HepG2 (cell line): ENCODE results near the gene HABP2. TPM values are rescaled to one million over a fixed set of nuclear protein-coding genes. Genes with fewer than 3 reads are reported as not detected.

Experiments used
- ATAC-seq: fragments of 200-7000 bp; cut with Tn5 transposase; 3 replicates; pipeline ENCODE4 v1.9.1; 2020; ENCODE audit warnings: mild to moderate bottlenecking, moderate library complexity
- BruUV-seq: library from RNA; stranded (reverse); fragments of 400-500 nt; replicated peaks from 2 replicates; lab custom pipeline; 2021; lab: Mats Ljungman, UMichigan
- CTCF ChIA-PET: fragments of 300-600 bp; formaldehyde crosslinking; extraction: SDS; loops from one replicate; lab custom pipeline; 2021; ENCODE audit warnings: low total read pairs, inconsistent platforms, low intra/inter-chr PET ratio; lab: Yijun Ruan, JAX
- POLR2A ChIA-PET: fragments of 350-600 bp; sonication (Branson Sonifier 250); formaldehyde crosslinking; loops from one replicate; lab custom pipeline; 2020; ENCODE audit warnings: antibody characterized with exemption, inconsistent platforms; lab: Yijun Ruan, JAX
- DNase-seq: peaks from one replicate; pipeline ENCODE4 v3.0.0-alpha.2; 2015; ENCODE audit warnings: low spot score
- FAIRE-seq: peaks from 3 replicates; lab custom pipeline; 2011; peaks lifted over from hg19 to GRCh38; lab: Jason Lieb, UNC
- H2AFZ ChIP-seq: one replicate; pipeline ENCODE4 v1.6.1; 2011; ENCODE audit warnings: low read length, inconsistent platforms
- H3K27ac ChIP-seq: fragments of 300-600 bp; 3 replicates; pipeline ENCODE4 v1.8.0; 2011; ENCODE audit warnings: mixed run types, mild to moderate bottlenecking, mixed read lengths, low read length, inconsistent platforms; ENCODE audit not compliant: insufficient read depth; ENCODE audit errors: extremely low read length
- H3K27me3 ChIP-seq, 2 experiments: fragments of 200-600 bp in 1 of 2; 2 replicates in 1 of 2; 3 replicates in 1 of 2; pipeline versions ENCODE4 v1.6.0 to v1.8.0; 2011; ENCODE audit warnings: low read length in 2 of 2, mild to moderate bottlenecking in 2 of 2, moderate library complexity in 2 of 2, inconsistent platforms in 1 of 2; ENCODE audit not compliant: insufficient read depth in 2 of 2, control insufficient read depth in 1 of 2
- H3K36me3 ChIP-seq, 2 experiments: fragments of 200-600 bp in 1 of 2; replicated peaks in 1 of 2; 2 replicates in 1 of 2; 3 replicates in 1 of 2; pipeline versions ENCODE4 v1.5.1 to v1.8.0; 2011; ENCODE audit warnings: low read length in 2 of 2, inconsistent platforms in 1 of 2; ENCODE audit not compliant: insufficient read depth in 2 of 2, control insufficient read depth in 1 of 2
- H3K4me1 ChIP-seq: 2 replicates; pipeline ENCODE4 v1.5.1; 2012; ENCODE audit warnings: low read length, inconsistent platforms; ENCODE audit not compliant: insufficient read depth
- H3K4me2 ChIP-seq: 2 replicates; pipeline ENCODE4 v1.6.0; 2011; ENCODE audit warnings: low read depth, low read length, inconsistent platforms
- H3K4me3 ChIP-seq, 3 experiments: fragments of 200-600 bp in 1 of 3; sonication (generic), shearing (Covaris generic) in 1 of 3; replicated peaks in 1 of 3; 2 replicates each; pipeline ENCODE4 v1.5.1; 2011 to 2016; ENCODE audit warnings: low read length in 3 of 3, inconsistent platforms in 2 of 3, low read depth in 2 of 3, mild to moderate bottlenecking in 2 of 3, control low read depth in 1 of 3, mixed read lengths in 1 of 3; ENCODE audit not compliant: insufficient read depth in 1 of 3
- H3K79me2 ChIP-seq: one replicate; pipeline ENCODE4 v1.6.1; 2011; ENCODE audit warnings: low read length, inconsistent platforms; ENCODE audit not compliant: insufficient read depth
- H3K9ac ChIP-seq: 2 replicates; pipeline ENCODE4 v1.6.0; 2011; ENCODE audit warnings: mild to moderate bottlenecking, low read depth, low read length, inconsistent platforms; ENCODE audit not compliant: insufficient read depth
- H3K9me3 ChIP-seq: 2 replicates; pipeline ENCODE4 v1.5.1; 2012; ENCODE audit warnings: mild to moderate bottlenecking, low read length
- H4K20me1 ChIP-seq: 2 replicates; pipeline ENCODE4 v1.6.0; 2011; ENCODE audit warnings: inconsistent platforms, mild to moderate bottlenecking, low read length, moderate library complexity; ENCODE audit not compliant: insufficient read depth
- RBM39 ChIP-seq: fragments of 200-400 bp; formaldehyde crosslinking; IDR thresholded peaks from one replicate; pipeline ENCODE4 v1.6.1; 2018; ENCODE audit warnings: antibody characterized with exemption, mild to moderate bottlenecking, low read depth, low read length; ENCODE audit not compliant: poor library complexity, severe bottlenecking
- REST ChIP-seq, 2 experiments: IDR thresholded peaks; 2 replicates each; pipeline ENCODE4 v1.6.1; 2011 to 2012; ENCODE audit warnings: low read length in 2 of 2, borderline replicate concordance in 1 of 2, low read depth in 1 of 2, mild to moderate bottlenecking in 1 of 2, moderate library complexity in 1 of 2
- ZNF280B ChIP-seq: sonication (generic); formaldehyde crosslinking; IDR thresholded peaks from 2 replicates; pipeline ENCODE4 v1.5.0; 2020; ENCODE audit warnings: missing genetic modification reagents, mild to moderate bottlenecking, borderline replicate concordance
- ZNF280D ChIP-seq: sonication (generic); formaldehyde crosslinking; IDR thresholded peaks from 2 replicates; pipeline ENCODE4 v1.5.1; 2020; ENCODE audit warnings: mild to moderate bottlenecking, missing genetic modification reagents
- ZNF33A ChIP-seq: sonication (generic); formaldehyde crosslinking; IDR thresholded peaks from 2 replicates; pipeline ENCODE4 v1.5.1; 2020; ENCODE audit warnings: missing genetic modification reagents, mild to moderate bottlenecking, moderate library complexity, borderline replicate concordance
- ZNF501 ChIP-seq: sonication (generic); formaldehyde crosslinking; IDR thresholded peaks from 2 replicates; pipeline ENCODE4 v1.5.1; 2020; ENCODE audit warnings: mild to moderate bottlenecking, moderate library complexity, missing genetic modification reagents
- WGBS: methylation state at CpG from one replicate; pipeline ENCODE4 v1.1.6; 2017; ENCODE audit warnings: low lambda C conversion rate; 5-methylcytosine and 5-hydroxymethylcytosine counted together
- in situ Hi-C: cut with HindIII; loops from 2 replicates; pipeline ENCODE4 v1.10.0; 2017; ENCODE audit warnings: low pct_unique_long_range_greater_than_20kb; ENCODE audit not compliant: extremely low pct_ligation_motif_present
- intact Hi-C: fragments of 100-400 bp; cut with micrococcal nuclease; formaldehyde crosslinking; loops from one replicate; pipeline ENCODE4 v1.10.0; 2022; ENCODE audit not compliant: unreplicated experiment
- polyA plus RNA-seq, 8 experiments: library from polyadenylated mRNA; depleted of rRNA in 3 of 8; stranded (reverse) in 7 of 8; unstranded in 1 of 8; fragments of >200 nt; fragmentation: Illumina TruSeq in 4 of 8; extraction: Trizol in 4 of 8; gene quantifications; 2 replicates each; pipeline versions ENCODE4 v1.2.1 to v1.2.3, GENCODE V29; 2011 to 2016; ENCODE audit warnings: low read depth in 4 of 8, missing spikeins in 1 of 8, mixed read lengths in 1 of 8; ENCODE audit not compliant: insufficient read depth in 1 of 8
- total RNA-seq, 5 experiments: library from RNA; depleted of rRNA; stranded (reverse); fragments of >200 nt; fragmentation: Illumina TruSeq; extraction: Trizol; gene quantifications; 2 replicates each; pipeline ENCODE4 v1.2.3, GENCODE V29; 2016; ENCODE audit warnings: low read depth in 1 of 5
- TF ChIP-seq, protein P1 (sequence below): sonication (generic); formaldehyde crosslinking; IDR thresholded peaks from 2 replicates; pipeline ENCODE4 v1.5.1; 2020; ENCODE audit warnings: mild to moderate bottlenecking, missing genetic modification reagents, moderate library complexity

Gene HABP2
- total and polyA plus RNA-seq, 2 of the 13 experiments (the other 11 are each of a cell fraction or from before 2014, with no cell fraction given) = 0.12 to 0.13 TPM

- TF ChIP-seq REST (IDR thresholded peaks at IDR 0.05; ENCODE audit: borderline replicate concordance in 1 of 2, low read depth in 1 of 2, low read length in 2 of 2) = no peak
These were observed 27.1 kb upstream of the HABP2 start (continued) for GRCh38 chr10:113525713-113526112.

GRCh38 chr10:113527211-113527906, 25.5 kb upstream of the HABP2 start:
- H4K20me1 ChIP-seq = no peaks in the 10 kb centered on the region
- DNase-seq (no peak), ATAC-seq (no peak), FAIRE-seq (no peak)
- no peak overlapping the region for H3K4me3 ChIP-seq
- no peaks in the 10 kb centered on the region for H3K9me3 ChIP-seq
- no peaks in the 10 kb centered on the region for H3K79me2 ChIP-seq
- H2AFZ ChIP-seq = no peak overlapping the region
- ChIA-PET CTCF (no interaction called here), POLR2A (no interaction called here)
- H3K9ac ChIP-seq = no peak overlapping the region
- no peaks in the 10 kb centered on the region for H3K4me1 ChIP-seq
- no peaks in the 10 kb centered on the region for H3K36me3 ChIP-seq
- H3K27me3 ChIP-seq = 0 out of 5 replicates have a peak, but pooled peaks cover 0 to 10% of the 10 kb centered on the region in 2 experiments
- WGBS = 21% methylated on average over 7 of the region's 9 CpGs
- intact Hi-C loops (no loop called here), in situ Hi-C loops (no loop called here)
- no peak overlapping the region for H3K27ac ChIP-seq
- no peak overlapping the region for H3K4me2 ChIP-seq
- BruUV-seq = no TSS peak
- TF ChIP-seq ZNF33A (CRISPR knock-in tag) = no peak
- TF ChIP-seq ZNF280B (CRISPR knock-in tag) = no peak
- no peak for TF ChIP-seq RBM39
- TF ChIP-seq, protein P1, sequence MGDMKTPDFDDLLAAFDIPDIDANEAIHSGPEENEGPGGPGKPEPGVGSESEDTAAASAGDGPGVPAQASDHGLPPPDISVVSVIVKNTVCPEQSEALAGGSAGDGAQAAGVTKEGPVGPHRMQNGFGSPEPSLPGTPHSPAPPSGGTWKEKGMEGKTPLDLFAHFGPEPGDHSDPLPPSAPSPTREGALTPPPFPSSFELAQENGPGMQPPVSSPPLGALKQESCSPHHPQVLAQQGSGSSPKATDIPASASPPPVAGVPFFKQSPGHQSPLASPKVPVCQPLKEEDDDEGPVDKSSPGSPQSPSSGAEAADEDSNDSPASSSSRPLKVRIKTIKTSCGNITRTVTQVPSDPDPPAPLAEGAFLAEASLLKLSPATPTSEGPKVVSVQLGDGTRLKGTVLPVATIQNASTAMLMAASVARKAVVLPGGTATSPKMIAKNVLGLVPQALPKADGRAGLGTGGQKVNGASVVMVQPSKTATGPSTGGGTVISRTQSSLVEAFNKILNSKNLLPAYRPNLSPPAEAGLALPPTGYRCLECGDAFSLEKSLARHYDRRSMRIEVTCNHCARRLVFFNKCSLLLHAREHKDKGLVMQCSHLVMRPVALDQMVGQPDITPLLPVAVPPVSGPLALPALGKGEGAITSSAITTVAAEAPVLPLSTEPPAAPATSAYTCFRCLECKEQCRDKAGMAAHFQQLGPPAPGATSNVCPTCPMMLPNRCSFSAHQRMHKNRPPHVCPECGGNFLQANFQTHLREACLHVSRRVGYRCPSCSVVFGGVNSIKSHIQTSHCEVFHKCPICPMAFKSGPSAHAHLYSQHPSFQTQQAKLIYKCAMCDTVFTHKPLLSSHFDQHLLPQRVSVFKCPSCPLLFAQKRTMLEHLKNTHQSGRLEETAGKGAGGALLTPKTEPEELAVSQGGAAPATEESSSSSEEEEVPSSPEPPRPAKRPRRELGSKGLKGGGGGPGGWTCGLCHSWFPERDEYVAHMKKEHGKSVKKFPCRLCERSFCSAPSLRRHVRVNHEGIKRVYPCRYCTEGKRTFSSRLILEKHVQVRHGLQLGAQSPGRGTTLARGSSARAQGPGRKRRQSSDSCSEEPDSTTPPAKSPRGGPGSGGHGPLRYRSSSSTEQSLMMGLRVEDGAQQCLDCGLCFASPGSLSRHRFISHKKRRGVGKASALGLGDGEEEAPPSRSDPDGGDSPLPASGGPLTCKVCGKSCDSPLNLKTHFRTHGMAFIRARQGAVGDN (CRISPR knock-in tag) = no peak
- TF ChIP-seq ZNF501 = no peak
- TF ChIP-seq ZNF280D (CRISPR knock-in tag) = no peak
